Thoracic aorta (tissue), 2 donors: ENCODE data around the gene STC2. TPM values are rescaled to one million over a fixed set of nuclear protein-coding genes. Genes with fewer than 3 reads are reported as not detected.

Experiments
- ATAC-seq: fragments of 150-250 bp; one replicate; pipeline ENCODE4 v1.8.0; 2017; ENCODE audit warnings: low read depth; ENCODE audit not compliant: insufficient number of reproducible peaks, low FRiP score
- DNase-seq: peaks from one replicate; pipeline ENCODE4 v3.0.0-alpha.2; 2020; ENCODE audit warnings: low spot score
- H3K27ac ChIP-seq, 2 donors: fragments of 200-600 bp; sonication (generic); 1 replicate in 1 of 2; 2 replicates in 1 of 2; pipeline ENCODE4 v1.5.1; 2016; ENCODE audit warnings: mild to moderate bottlenecking in 2 of 2, moderate library complexity in 2 of 2
- H3K27me3 ChIP-seq: fragments of 200-600 bp; sonication (generic); replicated peaks from 2 replicates; pipeline ENCODE4 v1.6.0; 2016; ENCODE audit warnings: mild to moderate bottlenecking; ENCODE audit not compliant: insufficient read depth
- H3K36me3 ChIP-seq: fragments of 200-600 bp; sonication (generic); one replicate; pipeline ENCODE4 v1.5.1; 2016
- H3K4me1 ChIP-seq, 2 donors: fragments of 200-600 bp; sonication (generic); 1 replicate in 1 of 2; 2 replicates in 1 of 2; pipeline versions ENCODE4 v1.5.1 to v1.6.0; 2016; ENCODE audit warnings: low read depth in 2 of 2, mild to moderate bottlenecking in 1 of 2; ENCODE audit not compliant: control insufficient read depth in 1 of 2
- H3K4me3 ChIP-seq: fragments of 200-600 bp; sonication (generic); 2 replicates; pipeline ENCODE4 v1.5.1; 2016; ENCODE audit warnings: mild to moderate bottlenecking
- H3K9me3 ChIP-seq: fragments of 200-600 bp; sonication (generic); 2 replicates; pipeline ENCODE4 v1.5.1; 2016
- CTCF ChIP-seq: fragments of 200-600 bp; sonication (generic); IDR thresholded peaks from one replicate; pipeline ENCODE4 v1.5.1; 2019; ENCODE audit warnings: antibody characterized with exemption
- total RNA-seq, 2 donors: library from RNA; depleted of rRNA; stranded (reverse); fragments of >200 nt; gene quantifications; one replicate each; pipeline versions ENCODE4 v1.1.0 to v1.2.3, GENCODE V29; 2016

Gene STC2
- total RNA-seq, 2 donors from 2014 or later: 2.0 to 8.8 TPM

- no peaks in the 10 kb centered on the region for H3K9me3 ChIP-seq
- DNase-seq (peak; percentile 58), ATAC-seq (peak; percentile 70)
- no peak overlapping the region for H3K27ac ChIP-seq
- no peak overlapping the region for H3K4me3 ChIP-seq
- H3K36me3 ChIP-seq: no peaks in the 10 kb centered on the region
- H3K4me1 ChIP-seq: peaks cover 19 to 25% of the 10 kb centered on the region in 2 donors
- H3K27me3 ChIP-seq: no peaks in the 10 kb centered on the region
- peak; percentile 89 for TF ChIP-seq CTCF
These were observed 3.8 kb upstream of the STC2 start for GRCh38 chr5:173331956-173332479.

GRCh38 chr5:173331287-173331686 is 3.1 kb upstream of the STC2 start:
- no peak for TF ChIP-seq CTCF
- no peak overlapping the region for H3K27ac ChIP-seq
- H3K4me1 ChIP-seq: peaks cover 25 to 33% of the 10 kb centered on the region in 2 donors
- ATAC-seq (no peak), DNase-seq (no peak)
- no peak overlapping the region for H3K4me3 ChIP-seq
- H3K9me3 ChIP-seq: no peaks in the 10 kb centered on the region
- H3K36me3 ChIP-seq: no peaks in the 10 kb centered on the region
- peaks cover 3% of the 10 kb centered on the region for H3K27me3 ChIP-seq

GRCh38 chr5:173330338-173331206 is 2.4 kb upstream of the STC2 start:
- no peak for ATAC-seq
- H3K27ac ChIP-seq: no peak overlapping the region
- TF ChIP-seq CTCF: no peak

GRCh38 chr5:173329491-173330337 is 1.5 kb upstream of the STC2 start:
- ATAC-seq (no peak), DNase-seq (no peak)
- no peak for TF ChIP-seq CTCF
- peak overlapping the region; percentile 70 for H3K4me3 ChIP-seq
- H3K27me3 ChIP-seq: peaks cover 12% of the 10 kb centered on the region
- H3K36me3 ChIP-seq: no peaks in the 10 kb centered on the region
- H3K27ac ChIP-seq: no peak overlapping the region
- no peaks in the 10 kb centered on the region for H3K9me3 ChIP-seq
- H3K4me1 ChIP-seq: peaks cover 25 to 35% of the 10 kb centered on the region in 2 donors

More at GRCh38 chr5:173330338-173331206, 2.4 kb upstream of the STC2 start:
- Histone ChIP-seq H3K9me3 (no peaks in the 10 kb centered on the region), H3K4me1 (peaks cover 25 to 35% of the 10 kb centered on the region in 2 donors), H3K4me3 (no peak overlapping the region), H3K27me3 (peaks cover 10% of the 10 kb centered on the region), H3K36me3 (no peaks in the 10 kb centered on the region)
- no peak for DNase-seq
